Activated CD4-positive, alpha-beta T cell treated with anti-CD3 and anti-CD28 coated beads, Interleukin-2, amount 10 ng/mL, durations not matched to agents 7 days and 5 days (primary cell): ENCODE results near the gene FSTL4. TPM values are rescaled to one million over a fixed set of nuclear protein-coding genes. Genes with fewer than 3 reads are reported as not detected.
"Not testable (repeated sequence)": the region's sequence is repeated elsewhere in the genome, so short reads cannot be mapped to it uniquely, and the experiment has no call there.

Experiments used
- CTCF ChIA-PET: fragments of 350-600 bp; sonication (Branson Sonifier 250); formaldehyde crosslinking; loops from one replicate; lab custom pipeline; 2021; ENCODE audit warnings: antibody characterized with exemption; lab: Charles Lee
- POLR2A ChIA-PET: fragments of 350-600 bp; sonication (Branson Sonifier 250); formaldehyde crosslinking; loops from one replicate; lab custom pipeline; 2021; ENCODE audit warnings: antibody characterized with exemption; lab: Charles Lee
- DNase-seq: peaks from one replicate; pipeline ENCODE4 v3.0.0-alpha.2; 2020
- H3K27ac Mint-ChIP-seq: one replicate; pipeline ENCODE4 v1.8.0; 2021; ENCODE audit warnings: mild to moderate bottlenecking, moderate library complexity, mixed read lengths
- H3K27me3 Mint-ChIP-seq: one replicate; pipeline ENCODE4 v1.8.0; 2021; ENCODE audit warnings: mixed read lengths
- H3K36me3 Mint-ChIP-seq: one replicate; pipeline ENCODE4 v1.8.0; 2021; ENCODE audit warnings: low read depth, mixed read lengths
- H3K4me1 Mint-ChIP-seq: one replicate; pipeline ENCODE4 v1.8.0; 2021; ENCODE audit warnings: mixed read lengths
- H3K4me3 Mint-ChIP-seq: one replicate; pipeline ENCODE4 v1.8.0; 2021; ENCODE audit warnings: mild to moderate bottlenecking, moderate library complexity, mixed read lengths
- H3K9me3 Mint-ChIP-seq: one replicate; pipeline ENCODE4 v1.8.0; 2021; ENCODE audit warnings: mixed read lengths
- total RNA-seq, 2 experiments: library from RNA; stranded (reverse); gene quantifications; one replicate each; pipeline ENCODE4 v1.2.3, GENCODE V29; 2021

FSTL4 gene
- total RNA-seq, 2 experiments from 2014 or later, result not detected

DNA sequence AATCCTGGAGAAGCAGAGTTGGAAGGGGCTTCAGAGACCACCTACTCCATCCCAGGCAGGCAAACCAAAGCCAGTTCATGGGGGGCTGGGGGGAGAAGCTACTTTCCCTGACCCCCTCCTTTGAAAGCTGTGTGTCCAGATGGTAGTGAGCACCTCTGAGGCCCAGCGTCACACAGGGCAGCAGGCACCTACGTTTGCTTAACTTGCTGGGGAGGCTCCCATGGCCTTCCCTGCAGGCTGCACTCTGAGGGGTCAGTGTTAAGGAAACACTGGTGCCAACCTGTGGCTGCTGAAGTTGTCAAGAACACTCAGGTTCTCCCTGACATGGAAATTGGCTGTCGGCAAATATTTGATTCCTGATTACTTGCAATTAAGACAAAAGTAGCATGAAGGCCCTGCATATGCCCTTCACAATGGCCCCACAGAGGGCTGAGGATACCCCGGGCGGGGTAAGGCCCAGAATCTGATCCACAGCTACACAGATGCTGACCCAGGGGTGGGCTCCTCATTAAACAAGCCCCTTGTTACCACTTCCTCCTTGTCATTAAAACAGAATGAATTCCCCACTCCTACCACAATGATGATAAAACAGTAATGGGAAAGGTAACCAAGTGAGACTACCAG is 208.5 kb downstream of the FSTL4 start:
- Mint-ChIP-seq H3K27me3 (no peaks in the 10 kb centered on the region), H3K27ac (no peak overlapping the region), H3K36me3 (no peaks in the 10 kb centered on the region), H3K4me1 (no peaks in the 10 kb centered on the region), H3K4me3 (no peak overlapping the region), H3K9me3 (no peaks in the 10 kb centered on the region)
- ChIA-PET POLR2A (no interaction called here), CTCF (interaction anchor here (1.2 to 1.4 kb wide), 2 partner anchors 10 to 20 kb away, joined by 4 to 5 read pairs; no protein-coding TSS in a partner anchor)
- no peak for DNase-seq

DNA sequence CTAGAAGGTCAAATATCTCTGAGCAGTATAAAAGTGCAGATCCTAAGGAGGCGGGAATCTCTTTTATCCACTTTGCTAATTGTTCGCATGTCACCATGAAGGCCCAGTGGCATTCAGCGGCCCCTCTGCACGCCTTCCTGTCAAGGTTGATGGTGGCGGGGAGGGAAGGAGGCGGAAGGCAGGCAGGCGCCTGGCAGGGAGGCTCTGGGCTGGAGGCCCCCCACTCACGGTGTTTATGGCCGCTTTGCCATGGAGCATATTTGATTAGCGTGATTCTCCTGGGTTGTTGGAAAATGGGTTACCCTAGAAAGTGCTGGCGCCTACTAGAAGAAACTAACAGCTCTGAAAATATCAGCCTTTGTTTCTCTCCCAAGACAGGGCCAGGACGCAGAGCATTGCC is 209.6 kb downstream of the FSTL4 start:
- Mint-ChIP-seq H3K36me3 (no peaks in the 10 kb centered on the region), H3K27me3 (no peaks in the 10 kb centered on the region), H3K27ac (no peak overlapping the region), H3K4me3 (no peak overlapping the region), H3K9me3 (no peaks in the 10 kb centered on the region), H3K4me1 (peaks cover under 1% of the 10 kb centered on the region)
- POLR2A ChIA-PET, result no interaction called here
- CTCF ChIA-PET, result no interaction called here
- DNase-seq, result no peak

DNA sequence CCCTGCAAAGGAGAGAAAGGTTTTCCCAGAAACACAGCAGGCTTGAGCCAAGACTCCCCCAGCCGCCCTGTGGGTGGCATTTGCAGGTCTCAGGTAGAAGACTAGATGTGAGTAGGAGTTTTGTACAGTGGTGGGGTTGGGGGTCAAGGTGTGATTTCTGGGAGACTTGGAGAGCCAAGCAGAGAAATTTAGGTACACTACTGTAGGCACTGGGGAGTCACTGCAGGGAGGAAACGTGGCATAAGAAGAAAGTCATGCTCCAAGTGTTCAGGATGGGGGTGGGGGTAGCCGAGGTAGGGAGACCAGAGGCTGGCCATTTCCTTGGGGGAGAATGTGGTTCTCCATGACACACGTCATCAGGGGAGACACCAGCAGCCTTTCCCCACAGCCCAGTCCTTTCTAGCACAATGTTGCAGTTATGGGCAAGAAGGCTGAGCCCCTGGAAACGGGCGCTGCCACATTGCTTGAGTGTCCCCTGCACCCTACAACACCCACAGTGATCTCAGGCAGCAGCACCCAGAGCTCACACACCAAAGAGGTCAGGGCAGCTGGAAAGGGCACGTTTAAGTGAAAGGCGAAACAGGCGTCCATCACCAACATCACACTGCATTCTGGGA is 210.5 kb downstream of the FSTL4 start:
- Mint-ChIP-seq H3K4me3 (no peak overlapping the region), H3K36me3 (no peaks in the 10 kb centered on the region), H3K9me3 (no peaks in the 10 kb centered on the region), H3K27ac (no peak overlapping the region), H3K27me3 (no peaks in the 10 kb centered on the region), H3K4me1 (peaks cover 6% of the 10 kb centered on the region)
- DNase-seq, result no peak
- CTCF ChIA-PET, result no interaction called here
- POLR2A ChIA-PET, result no interaction called here

DNA sequence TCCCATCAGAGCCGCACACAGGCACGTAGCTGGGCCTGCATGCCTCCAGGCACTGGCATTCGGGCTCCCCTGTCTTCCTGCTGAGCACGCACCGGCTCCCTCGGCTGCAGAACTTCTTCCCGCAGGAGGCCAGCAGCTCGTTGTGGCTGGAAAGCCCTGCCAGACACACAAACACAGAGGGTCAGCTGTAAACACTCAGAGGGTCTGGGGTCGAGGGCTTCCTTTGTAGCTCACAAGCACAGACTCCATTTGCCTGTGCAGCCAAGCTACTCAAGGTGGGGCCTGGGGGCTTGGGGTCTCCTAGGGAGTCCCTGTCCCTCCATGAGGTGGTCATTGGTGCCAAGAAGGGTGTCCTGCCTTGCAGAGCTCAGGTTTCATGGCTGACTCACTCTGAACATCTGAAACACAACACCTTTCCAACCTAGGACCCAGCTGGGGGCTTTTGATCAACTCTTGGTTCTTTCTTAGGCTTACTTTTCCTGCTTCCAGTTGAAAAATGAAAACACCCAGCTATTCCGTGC is 211.4 kb downstream of the FSTL4 start:
- no peak for DNase-seq
- peaks cover 13% of the 10 kb centered on the region for H3K4me1 Mint-ChIP-seq
- H3K27me3 Mint-ChIP-seq, result no peaks in the 10 kb centered on the region
- CTCF ChIA-PET, result no interaction called here
- H3K9me3 Mint-ChIP-seq, result no peaks in the 10 kb centered on the region
- H3K36me3 Mint-ChIP-seq, result no peaks in the 10 kb centered on the region
- H3K27ac Mint-ChIP-seq, result no peak overlapping the region
- POLR2A ChIA-PET, result no interaction called here
- no peak overlapping the region for H3K4me3 Mint-ChIP-seq

DNA sequence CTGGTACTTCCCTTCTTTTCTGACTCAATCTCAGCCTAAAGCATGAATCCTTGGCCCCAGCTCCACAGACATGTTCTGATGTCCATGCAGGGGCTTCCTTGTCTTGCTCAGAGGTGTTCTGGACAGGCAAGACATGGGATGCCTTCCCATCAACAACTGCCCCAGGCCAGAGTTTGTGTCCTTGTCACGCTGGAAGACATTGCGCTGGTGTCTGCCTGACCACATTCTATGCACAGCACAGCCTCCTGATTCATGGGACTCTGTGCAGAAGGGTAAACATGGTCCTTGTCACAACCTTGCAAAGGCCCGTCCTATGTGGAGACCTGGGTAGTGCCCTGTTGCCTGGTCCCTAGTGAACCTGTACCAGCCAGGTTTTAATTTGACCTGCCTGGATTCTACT is 212.2 kb downstream of the FSTL4 start:
- ChIA-PET CTCF (interaction anchor here (0.7 kb wide), 1 partner anchor 24 kb away, joined by 3 read pairs; no protein-coding TSS in a partner anchor), POLR2A (no interaction called here)
- DNase-seq, result no peak
- no peaks in the 10 kb centered on the region for H3K36me3 Mint-ChIP-seq
- H3K27ac Mint-ChIP-seq, result no peak overlapping the region
- H3K4me3 Mint-ChIP-seq, result no peak overlapping the region
- H3K4me1 Mint-ChIP-seq, result peaks cover 13% of the 10 kb centered on the region
- H3K27me3 Mint-ChIP-seq, result no peaks in the 10 kb centered on the region
- H3K9me3 Mint-ChIP-seq, result no peaks in the 10 kb centered on the region

DNA sequence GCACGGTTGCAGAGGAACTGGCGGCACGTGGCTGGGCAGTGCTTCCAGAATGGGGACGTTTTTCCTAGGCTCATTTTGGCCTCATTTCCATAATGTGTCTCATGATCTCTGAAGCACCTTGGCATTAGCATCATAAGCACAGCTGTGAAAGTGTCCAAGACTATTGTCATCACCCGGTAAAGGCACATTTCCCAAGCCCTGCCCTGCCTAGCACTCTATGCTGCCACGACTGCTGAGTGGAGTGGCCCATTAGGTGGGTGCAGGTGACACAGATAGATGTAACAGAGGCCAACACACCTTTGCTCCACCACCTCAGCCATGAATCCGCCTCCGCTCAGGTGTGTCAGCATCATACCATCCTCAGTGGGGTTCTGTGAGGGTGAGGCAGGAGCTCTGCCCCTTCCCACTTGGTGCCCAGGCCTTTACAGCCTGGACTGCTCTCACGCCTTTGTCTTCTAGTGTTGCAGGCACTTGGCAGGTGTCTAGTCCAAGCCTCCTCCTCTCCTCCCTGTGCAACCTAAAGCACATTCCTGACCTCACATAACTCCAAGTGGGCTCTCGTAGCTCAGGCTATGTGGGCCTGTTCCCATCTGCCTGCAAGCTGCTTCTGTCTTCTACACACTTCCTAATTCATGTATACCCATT is 213.0 kb downstream of the FSTL4 start:
- peaks cover 13% of the 10 kb centered on the region for H3K4me1 Mint-ChIP-seq
- no peaks in the 10 kb centered on the region for H3K36me3 Mint-ChIP-seq
- H3K4me3 Mint-ChIP-seq, result no peak overlapping the region
- H3K27me3 Mint-ChIP-seq, result no peaks in the 10 kb centered on the region
- POLR2A ChIA-PET, result no interaction called here
- CTCF ChIA-PET, result interaction anchor here (0.7 to 1.3 kb wide), 2 partner anchors 24 to 26 kb away, joined by 3 read pairs; no protein-coding TSS in a partner anchor
- DNase-seq, result no peak
- no peak overlapping the region for H3K27ac Mint-ChIP-seq
- H3K9me3 Mint-ChIP-seq, result no peaks in the 10 kb centered on the region

DNA sequence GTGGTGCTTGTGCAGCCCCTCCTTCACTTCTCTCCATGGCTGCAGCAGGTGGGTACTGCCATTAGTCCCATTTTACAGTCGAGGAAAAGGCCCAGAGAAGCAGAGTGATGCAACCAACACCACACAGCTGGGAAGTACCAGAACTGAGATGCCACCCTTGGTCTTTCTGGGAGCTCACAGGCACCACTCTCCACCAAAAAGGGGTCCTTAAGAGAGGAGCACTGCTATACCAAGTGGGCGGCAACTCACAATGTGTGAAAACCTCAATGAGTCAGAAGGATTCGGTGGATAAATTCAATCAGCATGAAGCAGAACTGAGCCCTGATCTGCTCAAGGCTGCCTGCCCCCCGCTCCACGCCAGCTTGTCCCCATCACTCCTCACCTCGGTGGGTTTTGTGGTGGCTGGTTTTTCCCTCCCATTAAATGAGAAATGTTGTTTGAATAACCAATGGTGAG is 213.7 kb downstream of the FSTL4 start:
- H3K4me1 Mint-ChIP-seq, result peaks cover 13% of the 10 kb centered on the region
- H3K9me3 Mint-ChIP-seq, result no peaks in the 10 kb centered on the region
- no peak overlapping the region for H3K27ac Mint-ChIP-seq
- no peaks in the 10 kb centered on the region for H3K27me3 Mint-ChIP-seq
- H3K4me3 Mint-ChIP-seq, result no peak overlapping the region
- DNase-seq, result no peak
- POLR2A ChIA-PET, result no interaction called here
- H3K36me3 Mint-ChIP-seq, result no peaks in the 10 kb centered on the region
- CTCF ChIA-PET, result interaction anchor here (0.6 to 1.3 kb wide), 2 partner anchors 25 to 283 kb away, joined by 3 read pairs; no protein-coding TSS in a partner anchor

DNA sequence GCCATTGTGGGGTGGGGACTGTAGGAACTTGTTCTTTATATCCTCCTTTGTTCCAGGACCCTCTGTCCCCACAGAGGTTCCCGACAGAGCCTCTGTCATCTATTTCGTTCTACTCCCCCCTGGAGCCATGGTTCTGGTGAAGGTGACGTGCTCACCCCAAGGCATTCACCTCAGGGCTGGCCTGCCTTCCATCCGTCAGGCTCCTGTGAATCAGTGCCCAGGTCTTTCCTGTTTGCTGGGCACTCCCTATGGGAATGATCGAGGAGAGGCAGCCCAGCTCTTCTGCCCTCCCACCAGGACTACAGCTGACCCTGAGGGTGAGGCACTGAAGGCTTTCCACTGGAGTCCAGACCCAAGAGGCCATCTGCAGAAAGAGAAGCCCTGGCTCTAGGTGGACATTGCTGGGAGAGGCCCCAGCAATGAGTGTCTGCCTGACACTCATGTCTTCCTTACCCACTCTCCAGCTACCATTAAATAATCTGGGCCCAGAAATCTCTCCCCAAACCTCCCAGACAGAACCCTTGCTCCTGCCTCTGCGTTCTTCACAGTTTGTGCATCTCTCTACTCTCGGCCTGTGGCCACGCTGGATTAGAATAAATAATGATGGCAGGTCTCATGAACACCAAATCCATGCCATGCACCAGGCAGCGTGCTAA is 214.2 kb downstream of the FSTL4 start:
- Mint-ChIP-seq H3K4me3 (no peak overlapping the region), H3K36me3 (no peaks in the 10 kb centered on the region), H3K4me1 (peaks cover 13% of the 10 kb centered on the region), H3K27ac (no peak overlapping the region), H3K27me3 (no peaks in the 10 kb centered on the region), H3K9me3 (no peaks in the 10 kb centered on the region)
- no peak for DNase-seq
- ChIA-PET CTCF (interaction anchor here (0.6 to 1.3 kb wide), 2 partner anchors 25 to 284 kb away, joined by 3 read pairs; no protein-coding TSS in a partner anchor), POLR2A (no interaction called here)

DNA sequence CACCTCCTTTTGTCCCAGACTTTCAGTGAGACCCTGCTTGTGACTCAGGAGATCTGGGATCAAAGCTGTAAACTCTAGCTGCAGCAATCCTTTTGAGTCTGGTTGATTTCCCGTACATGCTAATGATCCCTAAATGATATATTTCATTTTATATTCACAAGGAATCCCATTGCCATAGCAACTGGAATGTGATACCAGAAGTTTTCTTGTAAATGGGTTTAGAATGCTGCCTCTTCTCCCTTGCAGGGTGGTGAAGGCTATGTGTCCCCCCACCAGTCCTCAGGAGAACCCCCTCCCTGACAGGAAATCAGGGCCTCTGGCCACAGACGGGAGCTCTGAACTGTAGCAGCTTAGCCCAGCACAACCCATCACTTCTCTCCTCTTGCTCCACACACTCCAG is 215.0 kb downstream of the FSTL4 start:
- no peaks in the 10 kb centered on the region for H3K27me3 Mint-ChIP-seq
- H3K36me3 Mint-ChIP-seq, result no peaks in the 10 kb centered on the region
- ChIA-PET CTCF (no interaction called here), POLR2A (interaction anchor here (0.7 kb wide), 1 partner anchor 221 kb away, joined by 3 read pairs; no protein-coding TSS in a partner anchor)
- no peak for DNase-seq
- H3K4me3 Mint-ChIP-seq, result no peak overlapping the region
- no peaks in the 10 kb centered on the region for H3K9me3 Mint-ChIP-seq
- peaks cover 13% of the 10 kb centered on the region for H3K4me1 Mint-ChIP-seq
- H3K27ac Mint-ChIP-seq, result no peak overlapping the region

DNA sequence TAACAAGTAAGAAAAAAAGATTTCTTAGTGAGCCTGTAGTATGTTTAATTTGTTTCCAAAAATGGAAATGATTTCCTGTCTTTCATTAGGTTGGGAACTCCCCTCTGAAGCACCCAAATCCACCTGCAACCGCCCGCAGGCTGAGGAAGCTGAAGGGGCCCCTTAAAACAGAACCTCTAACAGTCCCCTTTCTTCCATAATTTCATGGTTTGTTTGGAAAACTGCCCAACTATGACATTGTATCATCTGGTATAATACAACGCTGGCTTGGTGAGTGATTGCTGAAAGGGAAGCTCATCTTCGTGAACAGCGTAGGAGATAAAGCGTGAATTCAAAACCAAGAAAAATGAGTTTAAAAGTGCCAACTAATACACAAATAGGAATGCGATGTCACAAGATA is 215.5 kb downstream of the FSTL4 start:
- no peaks in the 10 kb centered on the region for H3K27me3 Mint-ChIP-seq
- no peak overlapping the region for H3K27ac Mint-ChIP-seq
- no peak for DNase-seq
- no peak overlapping the region for H3K4me3 Mint-ChIP-seq
- CTCF ChIA-PET, result no interaction called here
- no peaks in the 10 kb centered on the region for H3K9me3 Mint-ChIP-seq
- peaks cover 13% of the 10 kb centered on the region for H3K4me1 Mint-ChIP-seq
- POLR2A ChIA-PET, result interaction anchor here (0.7 kb wide), 1 partner anchor 221 kb away, joined by 3 read pairs; no protein-coding TSS in a partner anchor
- no peaks in the 10 kb centered on the region for H3K36me3 Mint-ChIP-seq

DNA sequence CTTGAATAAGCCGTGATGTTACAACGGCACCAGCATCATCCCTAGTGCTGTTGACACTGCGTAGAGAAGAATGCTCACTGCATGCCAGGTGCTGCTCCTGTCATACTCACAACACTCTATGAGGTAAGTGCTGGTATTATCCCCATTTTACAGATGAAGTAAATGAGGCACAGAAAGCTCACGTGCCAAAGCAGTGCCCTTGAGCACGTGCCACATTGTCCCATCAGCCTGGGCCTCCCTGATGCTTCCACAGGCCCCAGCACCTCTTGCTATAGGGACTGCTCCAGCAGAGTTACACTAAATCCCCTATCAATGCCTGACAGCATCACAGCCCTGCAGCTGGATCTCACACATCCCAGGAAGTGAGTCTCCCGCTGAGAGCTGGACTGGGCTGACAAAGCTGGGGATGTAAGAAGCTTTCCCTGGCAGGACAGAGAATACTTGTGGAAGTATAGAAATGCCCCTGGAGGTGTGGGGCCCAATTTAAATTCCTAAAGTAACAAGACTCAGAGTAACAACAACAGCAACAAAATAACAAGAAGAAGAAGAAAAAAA is 216.1 kb downstream of the FSTL4 start:
- no peak for DNase-seq
- H3K27ac Mint-ChIP-seq, result no peak overlapping the region
- CTCF ChIA-PET, result no interaction called here
- H3K27me3 Mint-ChIP-seq, result no peaks in the 10 kb centered on the region
- no peaks in the 10 kb centered on the region for H3K9me3 Mint-ChIP-seq
- POLR2A ChIA-PET, result interaction anchor here (0.7 kb wide), 1 partner anchor 220 kb away, joined by 3 read pairs; no protein-coding TSS in a partner anchor
- no peak overlapping the region for H3K4me3 Mint-ChIP-seq
- H3K4me1 Mint-ChIP-seq, result peaks cover 13% of the 10 kb centered on the region
- H3K36me3 Mint-ChIP-seq, result no peaks in the 10 kb centered on the region

DNA sequence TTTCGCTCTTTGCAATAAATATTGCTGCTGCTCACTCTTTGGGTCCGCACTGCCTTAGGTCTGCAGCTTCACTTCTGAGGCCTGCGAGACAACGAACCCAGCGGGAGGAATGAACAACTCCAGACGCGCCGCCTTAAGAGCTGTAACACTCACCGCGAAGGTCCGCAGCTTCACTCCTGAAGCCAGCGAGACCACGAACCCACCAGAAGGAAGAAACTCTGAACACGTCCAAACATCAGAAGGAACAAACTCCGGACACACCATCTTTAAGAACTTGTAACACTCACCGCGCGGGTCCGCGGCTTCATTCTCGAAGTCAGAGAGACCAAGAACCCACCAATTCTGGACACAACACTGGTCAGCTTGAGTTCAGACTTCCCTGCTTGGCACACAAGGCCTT is 217.1 kb downstream of the FSTL4 start:
- POLR2A ChIA-PET, CTCF ChIA-PET, H3K4me3 Mint-ChIP-seq, H3K9me3 Mint-ChIP-seq, H3K36me3 Mint-ChIP-seq, H3K27ac Mint-ChIP-seq, DNase-seq, H3K27me3 Mint-ChIP-seq: not testable (repeated sequence)
- peaks cover 13% of the 10 kb centered on the region for H3K4me1 Mint-ChIP-seq
